HepG2 (cell line): Measurements from ENCODE around the gene AHSG. TPM values are rescaled to one million over a fixed set of nuclear protein-coding genes. Genes with fewer than 3 reads are reported as not detected.
A peak's percentile ranks its signal among the peaks of the same experiment; 100 is the strongest.

Source experiments
- ETS1 ChIP-seq: sonication (generic); formaldehyde crosslinking; IDR thresholded peaks from 2 replicates; pipeline ENCODE4 v1.4.0; 2020; ENCODE audit warnings: missing genetic modification reagents
- GMEB1 ChIP-seq: sonication (generic); formaldehyde crosslinking; IDR thresholded peaks from 2 replicates; pipeline ENCODE4 v1.5.1; 2020; ENCODE audit warnings: missing genetic modification reagents, mild to moderate bottlenecking, borderline replicate concordance
- HDAC1 ChIP-seq: sonication (generic); formaldehyde crosslinking; IDR thresholded peaks from 2 replicates; pipeline ENCODE4 v1.5.1; 2020; ENCODE audit warnings: mild to moderate bottlenecking, missing genetic modification reagents
- MAFG ChIP-seq: sonication (generic); formaldehyde crosslinking; IDR thresholded peaks from 2 replicates; pipeline ENCODE4 v1.5.1; 2020; ENCODE audit warnings: mild to moderate bottlenecking, missing genetic modification reagents
- MXD3 ChIP-seq: IDR thresholded peaks from 2 replicates; pipeline ENCODE4 v1.6.1; 2016; ENCODE audit warnings: mild to moderate bottlenecking, missing biosample characterization, missing genetic modification reagents
- NCOA2 ChIP-seq: sonication (generic); formaldehyde crosslinking; IDR thresholded peaks from 2 replicates; pipeline ENCODE4 v1.8.0; 2022; ENCODE audit warnings: inconsistent platforms
- NCOR1 ChIP-seq: fragments of 200-600 bp; sonication (generic); IDR thresholded peaks from 2 replicates; pipeline ENCODE4 v1.7.0; 2017; ENCODE audit warnings: antibody characterized with exemption, low read length, borderline replicate concordance
- NR2F6 ChIP-seq, 2 experiments: IDR thresholded peaks; 2 replicates each; pipeline ENCODE4 v1.6.1; 2016; ENCODE audit warnings: antibody characterized with exemption in 1 of 2, mild to moderate bottlenecking in 1 of 2
- SMYD3 ChIP-seq: sonication (generic); formaldehyde crosslinking; IDR thresholded peaks from 2 replicates; pipeline ENCODE4 v1.8.1; 2023; ENCODE audit warnings: mild to moderate bottlenecking, missing genetic modification reagents
- SOX13 ChIP-seq, 3 experiments: fragments of 450-650 bp in 1 of 3; sonication (generic) in 1 of 3; formaldehyde crosslinking in 1 of 3; IDR thresholded peaks in 2 of 3; conservative IDR thresholded peaks in 1 of 3; 2 replicates each; pipeline versions ENCODE4 v1.5.0 to v1.6.1; 2016 to 2020; ENCODE audit warnings: antibody characterized with exemption in 1 of 3, mild to moderate bottlenecking in 1 of 3, missing compliant biosample characterization in 1 of 3, missing genetic modification reagents in 1 of 3, moderate library complexity in 1 of 3
- ZBTB43 ChIP-seq: sonication (generic); formaldehyde crosslinking; conservative IDR thresholded peaks from 2 replicates; pipeline ENCODE4 v1.4.0; 2020; ENCODE audit warnings: missing genetic modification reagents
- ZC3H13 ChIP-seq: sonication (generic); formaldehyde crosslinking; IDR thresholded peaks from 2 replicates; pipeline ENCODE4 v1.8.1; 2023; ENCODE audit warnings: mild to moderate bottlenecking, missing genetic modification reagents, moderate library complexity
- ZGPAT ChIP-seq: IDR thresholded peaks from 2 replicates; pipeline ENCODE4 v1.6.1; 2016; ENCODE audit warnings: mild to moderate bottlenecking
- ZNF232 ChIP-seq: sonication (generic); formaldehyde crosslinking; IDR thresholded peaks from 2 replicates; pipeline ENCODE4 v1.4.0; 2020; ENCODE audit warnings: missing genetic modification reagents, borderline replicate concordance
- ZNF382 ChIP-seq: sonication (generic); formaldehyde crosslinking; IDR thresholded peaks from 2 replicates; pipeline ENCODE4 v1.5.0; 2020; ENCODE audit warnings: missing genetic modification reagents, mild to moderate bottlenecking, borderline replicate concordance
- ZNF441 ChIP-seq: sonication (generic); formaldehyde crosslinking; IDR thresholded peaks from 2 replicates; pipeline ENCODE4 v1.7.0; 2021; ENCODE audit warnings: missing genetic modification reagents, borderline replicate concordance
- ZNF558 ChIP-seq: sonication (generic); formaldehyde crosslinking; IDR thresholded peaks from 2 replicates; pipeline ENCODE4 v1.9.0; 2022; ENCODE audit warnings: mild to moderate bottlenecking, missing genetic modification reagents, borderline replicate concordance
- ZNF800 ChIP-seq: sonication (generic); formaldehyde crosslinking; IDR thresholded peaks from 2 replicates; pipeline ENCODE4 v1.4.0; 2020; ENCODE audit warnings: missing genetic modification reagents
- polyA plus RNA-seq, 8 experiments: library from polyadenylated mRNA; depleted of rRNA in 3 of 8; stranded (reverse) in 7 of 8; unstranded in 1 of 8; fragments of >200 nt; fragmentation: Illumina TruSeq in 4 of 8; extraction: Trizol in 4 of 8; gene quantifications; 2 replicates each; pipeline versions ENCODE4 v1.2.1 to v1.2.3, GENCODE V29; 2011 to 2016; ENCODE audit warnings: low read depth in 4 of 8, missing spikeins in 1 of 8, mixed read lengths in 1 of 8; ENCODE audit not compliant: insufficient read depth in 1 of 8
- total RNA-seq, 5 experiments: library from RNA; depleted of rRNA; stranded (reverse); fragments of >200 nt; fragmentation: Illumina TruSeq; extraction: Trizol; gene quantifications; 2 replicates each; pipeline ENCODE4 v1.2.3, GENCODE V29; 2016; ENCODE audit warnings: low read depth in 1 of 5

The AHSG gene
- total and polyA plus RNA-seq, 2 of the 13 experiments (the other 11 are each of a cell fraction or from before 2014, with no cell fraction given) = 2,043 to 19,152 TPM

GRCh38 chr3:186612721-186613636, at the start of gene AHSG (continued):
- TF ChIP-seq ZNF558 (CRISPR knock-in tag) (peak; percentile 52; the same call in 1 of the 2 replicates), ZGPAT (CRISPR knock-in tag) (peak; percentile 90), ZNF441 (peak; percentile 72; the same call in 1 of the 2 replicates), ZNF382 (no peak), ZNF232 (CRISPR knock-in tag) (peak; percentile 87), MXD3 (CRISPR knock-in tag) (no peak; the same call in 1 of the 2 replicates), ETS1 (CRISPR knock-in tag) (peak; percentile 89; the same call in 1 of the 2 replicates), NCOR1 (peak; percentile 98), NR2F6 (IDR thresholded peaks at IDR 0.05) (peak; percentile 78), NR2F6 (CRISPR knock-in tag; IDR thresholded peaks at IDR 0.05) (peak; percentile 78), ZBTB43 (CRISPR knock-in tag) (peak; percentile 91), ZNF800 (CRISPR knock-in tag) (peak; percentile 70; the same call in 1 of the 2 replicates), GMEB1 (no peak; the same call in 1 of the 2 replicates), MAFG (CRISPR knock-in tag) (no peak), HDAC1 (peak; percentile 97), NCOA2 (CRISPR knock-in tag) (peak; percentile 98), ZC3H13 (CRISPR knock-in tag) (peak; percentile 98), SMYD3 (CRISPR knock-in tag) (peak; percentile 75), SOX13 (IDR thresholded peaks at IDR 0.05) (peak; percentile 80), SOX13 (CRISPR knock-in tag; conservative IDR thresholded peaks at IDR 0.05 in 1 of 2, IDR thresholded peaks at IDR 0.05 in 1 of 2) (peak in 1 of 2 experiments; percentile 88; a peak in 2 of 4 replicates)
